NCI-H2107 (cell line): ENCODE data around the gene WFIKKN2.
"Not testable (repeated sequence)": the region's sequence is repeated elsewhere in the genome, so short reads cannot be mapped to it uniquely, and the experiment has no call there.

Experiments
- DNase-seq: peaks from one replicate; lab custom pipeline; 2025; lab: John Stamatoyannopoulos, UW

WFIKKN2 gene, protein sequence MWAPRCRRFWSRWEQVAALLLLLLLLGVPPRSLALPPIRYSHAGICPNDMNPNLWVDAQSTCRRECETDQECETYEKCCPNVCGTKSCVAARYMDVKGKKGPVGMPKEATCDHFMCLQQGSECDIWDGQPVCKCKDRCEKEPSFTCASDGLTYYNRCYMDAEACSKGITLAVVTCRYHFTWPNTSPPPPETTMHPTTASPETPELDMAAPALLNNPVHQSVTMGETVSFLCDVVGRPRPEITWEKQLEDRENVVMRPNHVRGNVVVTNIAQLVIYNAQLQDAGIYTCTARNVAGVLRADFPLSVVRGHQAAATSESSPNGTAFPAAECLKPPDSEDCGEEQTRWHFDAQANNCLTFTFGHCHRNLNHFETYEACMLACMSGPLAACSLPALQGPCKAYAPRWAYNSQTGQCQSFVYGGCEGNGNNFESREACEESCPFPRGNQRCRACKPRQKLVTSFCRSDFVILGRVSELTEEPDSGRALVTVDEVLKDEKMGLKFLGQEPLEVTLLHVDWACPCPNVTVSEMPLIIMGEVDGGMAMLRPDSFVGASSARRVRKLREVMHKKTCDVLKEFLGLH

DNA sequence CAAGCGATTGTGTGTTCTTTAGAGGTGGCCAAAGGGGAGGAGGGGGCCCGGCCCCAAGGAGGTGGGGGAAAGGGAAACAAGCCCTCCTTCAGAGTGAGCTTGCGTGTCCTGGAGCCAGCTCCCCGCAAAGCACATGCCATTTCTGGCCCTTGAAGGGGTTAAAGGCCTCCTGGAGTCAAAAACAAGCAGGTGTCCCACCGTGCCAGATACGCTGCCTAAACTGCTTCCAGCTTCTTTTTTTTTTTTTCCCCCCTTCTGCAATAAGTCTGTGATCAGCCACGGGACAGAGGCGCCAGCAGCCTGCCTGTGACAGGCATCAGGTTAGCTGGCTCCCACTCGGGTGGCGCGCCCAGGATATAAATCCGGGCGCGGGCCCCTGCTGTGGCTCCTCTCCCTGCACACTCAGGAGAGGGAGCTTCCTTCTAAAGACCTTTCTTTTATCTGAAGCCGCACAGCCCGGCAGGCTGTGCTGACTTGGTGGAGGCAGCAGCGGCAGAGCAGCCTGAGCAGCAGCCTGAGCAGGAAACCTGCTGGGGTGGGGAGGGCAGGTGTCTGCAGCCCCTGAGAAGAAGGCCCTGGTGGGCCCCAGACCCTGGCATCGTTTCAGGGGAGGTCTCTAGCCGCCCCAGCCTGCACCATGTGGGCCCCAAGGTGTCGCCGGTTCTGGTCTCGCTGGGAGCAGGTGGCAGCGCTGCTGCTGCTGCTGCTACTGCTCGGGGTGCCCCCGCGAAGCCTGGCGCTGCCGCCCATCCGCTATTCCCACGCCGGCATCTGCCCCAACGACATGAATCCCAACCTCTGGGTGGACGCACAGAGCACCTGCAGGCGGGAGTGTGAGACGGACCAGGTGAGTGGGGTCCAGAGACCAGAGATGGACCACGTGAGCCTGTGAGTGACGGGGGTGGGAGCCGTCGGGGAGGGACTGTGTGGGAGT, at the start of gene WFIKKN2:
Gene WFIKKN2, plus strand, starts transcription at position 286 of the 934 bp plus-strand sequence. Its CDS starts 352 bp downstream, at position 638.
- no peak for DNase-seq

DNA sequence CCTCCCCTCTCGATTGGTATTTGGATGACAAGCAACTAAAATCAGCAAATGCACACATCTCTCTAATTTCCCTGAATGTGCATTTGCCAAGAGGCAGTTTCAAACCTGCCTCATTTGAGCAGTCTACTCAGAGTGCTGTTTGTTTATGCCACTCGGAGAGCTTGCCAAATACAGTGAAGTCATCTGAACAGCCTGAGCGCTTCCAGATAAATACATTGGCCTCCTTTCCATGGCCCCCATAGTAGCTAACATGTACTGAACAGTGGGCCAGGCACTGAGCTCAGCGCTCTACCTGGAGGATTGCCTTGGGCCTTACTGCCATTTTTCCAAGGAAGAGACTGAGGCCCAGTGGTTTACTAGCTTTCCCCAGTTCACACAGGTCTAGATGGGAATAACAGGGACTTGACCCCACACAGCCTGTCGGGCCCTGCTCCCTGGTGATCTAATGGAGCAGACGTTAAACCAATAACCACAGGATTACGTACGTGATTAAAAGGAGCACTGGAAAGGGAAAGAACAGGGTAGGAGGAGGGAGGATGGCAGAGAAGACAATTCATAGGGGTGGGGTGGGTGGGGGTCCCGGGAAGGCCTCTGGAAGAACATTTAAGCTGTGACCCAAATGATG, 49.3 kb upstream of the WFIKKN2 start:
- no peak for DNase-seq

DNA sequence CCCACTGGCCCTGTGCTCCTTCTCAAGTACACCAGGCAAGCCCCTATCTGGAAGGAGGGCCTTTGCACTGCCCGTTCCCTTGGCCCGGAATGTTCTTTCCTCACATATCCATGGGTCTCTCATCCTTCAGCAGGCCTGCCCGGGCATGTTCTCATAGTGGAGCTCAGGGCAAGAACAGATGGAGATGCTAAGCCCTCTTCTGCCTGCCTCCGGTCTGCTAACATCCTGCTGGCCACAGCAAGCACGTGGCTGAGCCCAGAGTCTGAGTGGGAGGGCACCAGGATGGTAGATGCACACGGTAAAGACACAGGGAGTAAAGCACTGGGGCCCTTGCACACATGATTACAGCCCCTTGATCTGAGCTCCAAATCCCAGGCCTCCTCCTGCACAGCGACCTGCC, 48.3 kb upstream of the WFIKKN2 start:
- DNase-seq = no peak

DNA sequence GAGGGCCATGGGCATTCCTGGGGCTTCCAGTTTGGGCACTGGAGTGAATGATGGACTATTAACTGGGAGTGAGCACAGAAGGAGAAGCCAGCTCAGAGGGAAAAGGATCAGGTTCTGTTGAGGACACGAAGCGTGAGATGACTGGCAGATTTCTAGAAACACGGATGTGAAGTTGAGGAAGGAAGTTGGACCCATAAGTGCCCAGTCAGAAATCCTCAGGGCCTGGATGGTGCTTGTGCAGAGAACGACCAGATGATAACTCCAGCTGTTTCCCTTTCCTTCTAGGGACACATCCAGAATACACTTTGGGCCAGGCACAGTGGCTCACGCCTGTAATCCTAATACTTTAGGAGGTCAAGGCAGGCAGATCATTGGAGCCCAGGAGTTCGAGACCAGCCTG, 44.8 kb upstream of the WFIKKN2 start:
- no peak for DNase-seq

DNA sequence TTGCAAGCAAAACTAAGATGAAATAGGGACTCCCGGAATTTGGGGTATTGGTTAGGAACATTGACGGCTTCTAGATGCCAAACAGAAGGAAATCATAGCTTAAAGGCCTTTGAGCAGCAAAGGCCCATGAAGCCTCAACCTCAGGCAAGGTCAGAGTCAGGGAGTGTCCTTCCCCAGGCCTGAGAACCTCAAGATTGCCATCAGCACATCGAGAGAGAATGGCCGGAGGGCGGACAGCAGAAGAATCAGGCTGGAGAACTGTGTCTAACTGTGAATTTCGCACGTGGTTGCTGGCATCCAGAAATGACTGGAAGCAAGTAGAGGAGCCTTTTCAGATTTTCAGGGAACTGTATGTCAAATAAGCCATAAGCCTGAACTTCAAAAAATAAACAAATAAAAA, 43.3 kb upstream of the WFIKKN2 start:
- DNase-seq = no peak

DNA sequence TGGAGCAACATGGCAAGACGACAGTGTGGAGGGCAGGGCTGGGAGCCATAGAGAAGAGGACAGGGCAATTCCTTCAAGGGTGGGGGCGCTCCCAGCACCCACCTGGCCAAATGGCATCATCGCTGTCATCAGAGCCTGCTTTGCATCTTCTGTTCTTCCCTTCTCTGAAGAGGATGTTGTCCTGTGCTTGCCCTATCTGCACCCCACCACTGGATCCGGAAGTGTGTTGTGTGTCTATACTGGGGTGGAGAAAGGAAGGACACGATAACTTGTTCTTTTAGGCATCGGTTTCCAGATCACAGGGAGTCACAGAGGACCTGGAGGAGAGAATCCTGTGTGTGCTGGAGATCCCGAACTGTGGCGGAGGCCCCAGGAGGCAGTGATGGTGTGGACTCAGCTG, 42.4 kb upstream of the WFIKKN2 start:
- no peak for DNase-seq

DNA sequence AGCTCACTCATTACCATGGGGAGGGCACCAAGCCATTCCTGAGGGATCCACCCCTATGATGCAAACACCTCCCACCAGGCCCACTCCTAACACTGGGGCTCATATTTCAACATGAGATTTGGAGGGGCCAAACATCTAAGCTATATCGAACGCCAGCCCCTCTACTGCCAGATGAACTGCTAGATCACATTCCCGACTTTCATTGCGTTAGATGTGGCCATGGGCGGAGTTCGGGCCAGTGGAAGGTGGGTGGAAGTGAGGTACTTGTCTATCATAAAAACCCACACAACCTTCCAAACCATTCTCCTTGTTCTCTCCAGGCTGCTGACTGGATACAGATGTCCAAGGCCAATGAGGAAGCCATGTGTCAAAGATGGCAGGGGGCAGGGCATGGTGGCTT, 41.0 kb upstream of the WFIKKN2 start:
- DNase-seq = no peak

DNA sequence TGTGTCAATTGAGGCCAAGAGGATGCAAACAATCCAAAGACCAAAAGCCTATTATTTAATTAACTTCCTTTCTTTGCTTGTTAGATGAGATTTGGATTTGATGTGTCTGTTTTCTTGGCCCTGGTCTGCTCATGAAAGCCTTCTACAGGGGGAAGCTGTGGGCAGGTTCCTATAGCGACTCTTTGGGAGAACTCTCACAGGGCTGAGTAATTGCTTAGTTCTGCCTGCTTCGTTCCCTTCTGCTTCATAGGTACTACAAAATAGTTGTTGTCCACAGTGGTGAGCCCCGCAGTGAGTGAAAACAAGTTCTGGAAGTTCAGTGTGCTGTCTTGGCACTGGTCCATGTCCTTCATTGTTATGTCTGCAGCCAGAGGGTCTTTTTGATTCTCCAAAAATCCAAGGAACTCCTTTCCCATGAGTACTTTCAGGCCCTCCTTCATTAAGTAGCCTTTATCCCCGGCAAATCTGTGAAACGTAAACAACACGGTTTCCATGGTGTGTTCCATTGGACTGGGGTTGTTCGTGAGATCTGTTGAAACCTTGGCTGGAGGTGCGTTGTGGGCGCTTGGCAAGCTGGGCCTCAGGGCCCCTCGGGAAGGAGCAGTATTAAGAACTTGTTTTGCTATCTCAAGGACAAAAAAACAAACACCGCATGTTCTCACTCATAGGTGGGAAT, 38.1 kb upstream of the WFIKKN2 start:
- DNase-seq = no peak

DNA sequence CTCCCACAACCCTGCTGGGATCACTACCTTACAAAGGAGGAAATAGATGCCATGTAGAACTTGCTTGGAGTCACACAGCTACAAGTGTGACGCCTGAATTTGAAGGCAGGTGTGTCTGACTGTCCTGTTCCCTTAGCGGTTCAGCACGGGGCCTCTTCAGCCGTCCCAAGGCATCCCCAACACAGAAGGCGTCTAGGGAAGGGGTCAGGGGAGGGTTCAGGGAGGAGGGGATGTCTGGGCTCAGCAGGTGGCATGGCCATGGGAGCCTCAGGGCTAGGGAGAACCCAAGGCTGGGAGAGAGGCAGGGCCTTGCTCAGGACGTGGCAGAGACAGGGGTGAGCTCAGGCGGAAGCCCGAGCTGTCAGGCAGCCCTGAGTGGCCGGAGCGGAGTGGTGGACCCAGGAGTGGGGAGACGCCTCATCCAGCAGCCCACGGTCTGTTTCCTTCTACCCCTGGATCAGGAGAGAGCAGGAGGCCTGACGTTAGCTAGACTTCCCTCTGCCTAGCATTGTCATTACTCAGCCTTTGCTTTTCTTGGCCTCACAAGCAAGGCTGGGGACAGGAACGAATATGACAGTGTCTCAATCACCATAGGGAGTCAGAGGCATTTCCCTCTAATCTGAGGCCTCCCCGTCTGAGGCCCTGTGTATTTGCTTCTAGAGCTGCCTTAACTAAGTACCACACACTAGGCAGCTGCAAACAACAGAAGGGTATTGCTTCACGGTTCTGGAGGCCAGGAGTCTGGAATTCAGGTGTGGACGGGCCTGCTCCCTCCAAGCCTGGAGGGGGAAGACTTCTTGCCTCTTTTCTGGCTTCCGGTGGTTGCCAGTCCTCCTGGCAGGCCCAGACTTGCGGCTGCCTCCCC, 36.7 kb upstream of the WFIKKN2 start:
- DNase-seq = no peak

DNA sequence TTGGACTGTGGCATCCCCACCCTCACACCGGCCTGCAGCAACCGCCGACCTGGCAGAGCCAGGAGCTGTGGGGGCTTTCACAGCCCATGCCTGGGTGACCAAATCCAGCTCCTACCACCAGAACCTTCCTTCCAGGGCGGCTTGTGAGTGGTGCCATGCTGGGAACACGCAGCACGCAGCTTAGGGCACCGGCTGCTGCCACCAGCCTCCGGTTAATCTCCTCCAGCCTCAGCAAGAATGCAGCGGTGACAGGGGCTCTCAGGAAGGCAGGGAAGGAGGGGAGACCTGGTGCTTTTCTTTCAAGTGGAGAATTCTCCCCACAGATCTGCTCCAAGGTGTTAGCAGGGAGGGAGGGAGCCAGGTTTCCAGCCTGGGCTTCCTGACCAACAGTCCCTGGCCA, 35.8 kb upstream of the WFIKKN2 start:
- DNase-seq = no peak

DNA sequence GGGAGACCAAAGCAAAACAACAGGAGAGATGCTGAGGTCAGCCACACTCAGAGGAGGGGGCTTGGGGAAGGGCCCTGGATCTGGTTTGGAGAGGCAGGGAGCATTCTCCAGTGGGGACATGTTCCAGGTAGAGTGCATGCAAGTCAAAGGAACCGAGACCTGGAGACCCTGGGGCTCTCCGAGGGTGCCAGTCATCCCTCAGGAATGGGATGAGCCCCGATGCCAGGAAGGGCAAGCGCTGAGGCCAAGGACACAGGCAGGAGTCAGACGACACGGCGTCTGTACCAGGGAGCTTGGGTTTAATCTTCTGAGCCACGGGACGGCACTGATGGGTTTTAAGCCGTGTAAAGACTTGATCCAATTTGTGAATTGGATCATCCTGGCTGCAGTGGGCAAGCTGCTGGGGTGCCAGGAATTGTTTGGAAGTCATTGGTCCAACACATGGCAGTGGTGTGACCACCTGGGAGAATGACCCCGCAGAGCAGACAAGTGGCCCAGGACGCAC, 35.1 kb upstream of the WFIKKN2 start:
- no peak for DNase-seq

DNA sequence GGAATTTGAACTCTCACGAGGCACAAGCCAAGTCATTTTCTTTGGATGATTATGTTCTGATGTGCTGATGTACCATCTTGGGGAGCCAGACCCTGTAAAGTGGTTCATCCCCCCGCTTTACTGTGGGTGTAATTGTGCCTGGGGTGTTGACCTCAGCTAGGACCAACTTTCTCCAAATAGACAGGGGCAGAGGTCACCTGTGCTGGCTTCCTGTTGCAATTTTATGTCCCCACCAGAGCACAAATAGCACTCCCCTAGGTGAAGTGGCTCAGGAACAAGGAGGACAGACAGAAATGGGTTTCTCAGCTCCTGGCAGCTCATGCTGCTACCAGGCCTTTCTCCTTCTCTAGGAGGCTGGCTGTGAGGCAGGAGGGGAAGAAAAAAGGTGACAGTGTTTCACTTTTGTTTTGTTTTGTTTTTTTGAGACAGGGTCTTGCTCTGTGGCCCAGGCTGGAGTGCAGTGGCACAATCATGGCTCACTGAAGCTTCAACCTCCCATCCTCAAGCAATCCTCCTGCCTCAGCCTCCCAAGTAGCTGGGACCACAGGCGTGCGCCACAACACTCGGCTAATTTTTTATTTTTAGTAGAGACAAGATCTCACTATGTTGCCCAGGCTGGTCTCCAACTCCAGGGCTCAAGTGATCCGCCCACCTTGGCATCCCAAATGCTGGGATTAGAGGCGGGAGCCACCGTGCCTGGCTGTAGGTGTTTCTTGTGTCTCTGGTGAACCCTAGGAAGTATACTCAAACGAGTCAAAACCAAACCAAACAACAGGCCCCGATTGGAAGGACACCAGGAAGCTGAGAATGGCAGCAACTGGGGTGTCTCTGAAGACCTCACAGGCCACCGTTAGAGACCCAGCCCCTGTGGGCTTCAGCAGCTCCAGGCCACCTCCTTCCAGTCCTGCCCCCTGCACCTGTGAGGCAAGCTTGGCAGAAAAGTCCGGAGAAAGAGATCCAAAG, 32.5 kb upstream of the WFIKKN2 start:
- DNase-seq = no peak

DNA sequence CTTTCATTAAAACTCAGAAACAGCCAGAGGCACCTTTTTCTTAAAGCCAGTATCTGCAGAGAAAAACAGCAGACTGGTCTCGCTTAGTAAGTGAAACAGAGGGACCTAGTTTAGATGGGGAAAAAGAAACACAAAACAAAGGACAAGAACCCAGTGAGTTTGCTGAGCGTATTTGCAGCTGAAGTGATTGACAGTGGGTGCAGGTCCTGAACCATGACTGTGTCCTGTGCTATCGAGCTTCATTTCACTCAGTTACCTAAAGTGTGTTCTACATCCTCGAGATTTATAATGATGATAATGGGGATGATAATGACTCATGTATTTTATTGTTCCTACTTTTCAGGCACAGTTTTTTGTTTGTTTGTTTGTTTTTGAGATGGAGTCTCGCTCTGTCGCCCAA, 31.7 kb upstream of the WFIKKN2 start:
- DNase-seq = no peak

DNA sequence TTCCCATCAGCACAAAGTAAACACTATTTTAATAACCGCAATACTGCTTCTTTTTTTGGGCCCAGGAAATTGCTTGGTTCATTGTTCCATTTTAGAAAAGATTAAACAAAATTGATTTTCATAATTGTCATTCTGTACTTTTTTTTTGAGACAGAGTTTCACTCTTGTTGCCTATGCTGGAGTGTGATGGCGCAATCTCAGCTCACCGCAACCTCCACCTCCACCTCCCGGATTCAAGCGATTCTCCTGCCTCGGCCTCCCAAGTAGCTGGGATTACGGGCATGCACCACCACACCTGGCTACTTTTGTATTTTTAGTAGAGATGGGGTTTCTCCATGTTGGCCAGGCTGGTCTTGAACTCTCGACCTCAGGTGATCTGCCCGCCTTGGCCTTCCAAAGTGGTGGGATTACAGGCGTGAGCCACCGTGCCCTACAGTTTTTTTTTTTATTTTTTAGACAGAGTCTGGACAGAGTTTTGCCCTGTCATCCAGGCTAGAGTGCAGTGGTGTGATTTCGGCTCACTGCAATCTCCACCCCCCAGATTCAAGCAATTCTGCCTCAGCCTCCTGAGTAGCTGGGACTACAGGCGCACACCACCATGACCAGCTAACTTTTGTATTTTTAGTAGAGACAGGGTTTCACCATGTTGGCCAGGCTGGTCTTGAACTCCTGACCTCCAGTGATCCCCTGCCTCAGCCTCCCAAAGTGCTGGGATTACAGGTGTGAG, 30.5 kb upstream of the WFIKKN2 start:
- DNase-seq = not testable (repeated sequence)

DNA sequence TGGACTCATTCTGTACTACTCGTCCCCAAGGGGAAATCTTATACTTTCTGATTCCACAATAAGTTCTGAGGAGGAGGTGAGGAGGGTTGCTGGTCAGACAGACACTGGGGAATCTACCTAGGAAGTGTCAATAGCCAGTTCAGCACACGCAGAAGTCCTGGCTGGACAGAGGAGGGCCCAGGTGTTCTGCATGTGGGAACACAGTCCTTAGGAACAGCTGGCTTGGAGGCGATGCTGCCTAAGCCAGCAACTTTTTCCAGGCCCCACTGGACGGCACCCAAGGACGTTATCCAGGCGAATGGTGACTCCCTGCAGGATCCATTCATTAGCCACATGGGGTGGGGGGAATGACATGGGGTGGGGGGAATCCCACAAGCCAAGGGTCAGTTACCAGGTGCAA, 29.9 kb upstream of the WFIKKN2 start:
- DNase-seq = no peak

DNA sequence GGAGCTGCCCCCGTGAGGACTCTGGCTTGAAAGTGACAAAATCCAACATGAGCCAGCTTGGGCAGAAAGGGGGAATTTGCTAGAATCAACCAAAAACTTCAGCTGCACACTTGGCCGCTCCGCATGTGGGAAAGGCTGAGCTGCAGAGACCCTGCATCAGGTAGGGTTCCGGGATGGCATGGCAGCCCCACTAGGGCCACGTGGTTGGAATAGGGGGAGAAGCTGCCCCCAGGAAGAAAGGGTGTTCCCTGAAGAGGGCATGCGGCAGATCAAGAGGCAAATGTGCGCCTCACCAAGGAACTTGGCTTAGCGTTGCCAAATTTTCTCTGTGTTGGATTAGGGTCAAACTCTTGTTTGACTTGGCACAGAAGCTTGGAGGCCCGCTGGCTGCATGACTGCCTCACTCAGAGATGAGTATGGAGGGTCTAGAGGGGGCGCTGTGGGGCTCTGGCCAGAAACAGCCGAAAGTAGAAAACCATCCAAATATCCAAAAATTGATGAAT, 29.2 kb upstream of the WFIKKN2 start:
- no peak for DNase-seq

DNA sequence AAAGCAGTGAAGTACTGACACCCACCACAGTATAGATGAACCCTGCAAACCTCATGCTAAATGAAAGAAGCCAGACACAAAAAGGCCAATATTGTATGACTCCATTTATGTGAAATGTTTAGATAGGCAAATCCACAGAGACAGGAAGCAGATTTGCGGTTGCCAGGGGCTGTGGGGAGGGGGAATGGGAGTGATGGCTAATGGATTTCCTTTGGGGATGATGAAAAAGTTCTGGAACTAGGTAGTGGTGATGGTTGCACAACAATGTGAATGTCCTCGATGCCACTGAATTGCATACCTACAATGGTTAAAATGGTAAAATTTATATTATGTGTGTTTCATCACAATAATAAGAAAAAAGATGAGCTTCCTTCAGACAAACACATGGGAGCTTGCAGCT, 28.4 kb upstream of the WFIKKN2 start:
- no peak for DNase-seq

DNA sequence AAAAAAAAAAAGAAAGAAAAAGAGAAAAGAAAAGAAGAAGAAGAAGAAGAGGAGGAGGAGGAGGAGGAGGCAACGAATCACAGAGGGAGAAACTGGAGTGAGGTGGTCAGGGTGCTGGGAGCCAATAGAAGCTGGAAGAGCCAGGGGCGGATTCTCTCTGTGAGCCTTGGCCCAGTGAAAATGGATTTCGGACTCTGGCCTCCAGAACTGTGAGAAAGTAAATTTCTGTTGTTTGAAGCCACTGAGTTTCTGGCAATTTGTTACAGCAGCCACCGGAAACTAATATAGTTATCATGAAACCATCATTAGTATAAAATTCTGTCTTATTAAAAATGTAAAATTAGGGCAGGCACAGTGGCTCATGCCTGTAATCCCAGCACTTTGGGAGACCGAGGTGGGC, 27.7 kb upstream of the WFIKKN2 start:
- no peak for DNase-seq
